DND-41 (cell line): ENCODE measurements around the gene OR4C6.

ENCODE experiments used
- EZH2 ChIP-seq: IDR thresholded peaks from 3 replicates; pipeline ENCODE4 v1.6.1; 2012; ENCODE audit warnings: borderline replicate concordance, low read depth, mild to moderate bottlenecking, moderate library complexity, low read length, inconsistent platforms; ENCODE audit not compliant: severe bottlenecking
- TF ChIP-seq, protein P1 (sequence below): IDR thresholded peaks from 2 replicates; pipeline ENCODE4 v1.5.1; 2012; ENCODE audit warnings: borderline replicate concordance, low read length, moderate library complexity, mild to moderate bottlenecking; ENCODE audit not compliant: poor library complexity, severe bottlenecking; ENCODE audit errors: extremely low read depth

DNA sequence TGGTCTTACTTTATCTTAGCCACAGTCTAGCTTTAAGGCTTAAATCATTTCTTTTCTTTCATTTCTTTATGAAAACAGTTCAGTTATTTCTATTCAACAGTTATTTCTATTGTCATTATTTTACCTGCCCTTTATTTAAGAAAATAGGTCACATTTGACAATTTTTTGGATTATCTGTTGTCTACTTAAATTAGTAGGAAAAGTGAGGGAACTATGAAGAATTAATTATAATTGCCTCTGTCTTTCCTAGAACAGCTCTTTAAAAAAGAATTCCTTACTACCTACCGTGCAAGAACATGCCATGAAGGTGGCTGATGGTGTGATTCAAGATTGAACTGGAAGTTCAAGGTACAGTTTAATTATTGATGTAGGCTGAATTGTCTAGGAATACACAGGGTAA, at the start of gene OR4C6:
- TF ChIP-seq, protein P1, sequence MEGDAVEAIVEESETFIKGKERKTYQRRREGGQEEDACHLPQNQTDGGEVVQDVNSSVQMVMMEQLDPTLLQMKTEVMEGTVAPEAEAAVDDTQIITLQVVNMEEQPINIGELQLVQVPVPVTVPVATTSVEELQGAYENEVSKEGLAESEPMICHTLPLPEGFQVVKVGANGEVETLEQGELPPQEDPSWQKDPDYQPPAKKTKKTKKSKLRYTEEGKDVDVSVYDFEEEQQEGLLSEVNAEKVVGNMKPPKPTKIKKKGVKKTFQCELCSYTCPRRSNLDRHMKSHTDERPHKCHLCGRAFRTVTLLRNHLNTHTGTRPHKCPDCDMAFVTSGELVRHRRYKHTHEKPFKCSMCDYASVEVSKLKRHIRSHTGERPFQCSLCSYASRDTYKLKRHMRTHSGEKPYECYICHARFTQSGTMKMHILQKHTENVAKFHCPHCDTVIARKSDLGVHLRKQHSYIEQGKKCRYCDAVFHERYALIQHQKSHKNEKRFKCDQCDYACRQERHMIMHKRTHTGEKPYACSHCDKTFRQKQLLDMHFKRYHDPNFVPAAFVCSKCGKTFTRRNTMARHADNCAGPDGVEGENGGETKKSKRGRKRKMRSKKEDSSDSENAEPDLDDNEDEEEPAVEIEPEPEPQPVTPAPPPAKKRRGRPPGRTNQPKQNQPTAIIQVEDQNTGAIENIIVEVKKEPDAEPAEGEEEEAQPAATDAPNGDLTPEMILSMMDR: no peak
- no peak for TF ChIP-seq EZH2
